HG03064 (cell line): ENCODE measurements around the gene TMCO4.

ENCODE experiments used
- ATAC-seq: cut with Tn5 transposase; IDR thresholded peaks from one replicate; pipeline ENCODE4 v1.9.1; 2021; ENCODE audit warnings: low read depth; ENCODE audit not compliant: unreplicated experiment

The TMCO4 gene

GRCh38 chr1:19662313-19662712 lies 137.4 kb downstream of the TMCO4 start:
- ATAC-seq: no peak

GRCh38 chr1:19661721-19662228 lies 137.9 kb downstream of the TMCO4 start:
- ATAC-seq: no peak

- ATAC-seq: no peak
Measured at GRCh38 chr1:19658186-19658585, 141.5 kb downstream of the TMCO4 start.

GRCh38 chr1:19657511-19657910 lies 142.2 kb downstream of the TMCO4 start:
- ATAC-seq: no peak

- no peak for ATAC-seq
Measured at GRCh38 chr1:19656780-19657466, 142.8 kb downstream of the TMCO4 start.

GRCh38 chr1:19656134-19656779 lies 143.5 kb downstream of the TMCO4 start:
- no peak for ATAC-seq

- ATAC-seq: no peak
Measured at GRCh38 chr1:19655718-19656080, 144.0 kb downstream of the TMCO4 start.

GRCh38 chr1:19654886-19655717 lies 144.6 kb downstream of the TMCO4 start:
- no peak for ATAC-seq

- no peak for ATAC-seq
Measured at GRCh38 chr1:19654386-19654785, 145.3 kb downstream of the TMCO4 start.

- ATAC-seq: no peak
Measured at GRCh38 chr1:19651141-19651737, 148.5 kb downstream of the TMCO4 start.

- no peak for ATAC-seq
Measured at GRCh38 chr1:19650416-19651140, 149.1 kb downstream of the TMCO4 start.

GRCh38 chr1:19648689-19649088 lies 151.0 kb downstream of the TMCO4 start:
- ATAC-seq: no peak

- ATAC-seq: no peak
Measured at GRCh38 chr1:19648239-19648638, 151.5 kb downstream of the TMCO4 start.

- no peak for ATAC-seq
Measured at GRCh38 chr1:19647643-19648042, 152.1 kb downstream of the TMCO4 start.

GRCh38 chr1:19646377-19647319 lies 153.1 kb downstream of the TMCO4 start:
- no peak for ATAC-seq

- no peak for ATAC-seq
Measured at GRCh38 chr1:19645411-19646251, 154.1 kb downstream of the TMCO4 start.

GRCh38 chr1:19644681-19645410 lies 154.9 kb downstream of the TMCO4 start:
- no peak for ATAC-seq

- ATAC-seq: no peak
Measured at GRCh38 chr1:19644395-19644680, 155.4 kb downstream of the TMCO4 start.
